ENCODE measurements around the gene POMT2.

- TF ChIP-seq CTCF (IDR thresholded peaks at IDR 0.05) = no peak
- no peak for TF ChIP-seq POLR2A (IDR thresholded peaks at IDR 0.05)
- no peak for TF ChIP-seq POLR2AphosphoS5 (IDR thresholded peaks at IDR 0.05)
- TF ChIP-seq EP300 (IDR thresholded peaks at IDR 0.05) = no peak
Observed at GRCh38 chr14:77286576-77286975, 34.1 kb downstream of the POMT2 start.
